GM12801 (cell line): ENCODE data around the gene DNAJB6.

Experiments used
- TF ChIP-seq, protein P1 (sequence below): IDR thresholded peaks from one replicate; pipeline ENCODE4 v1.5.1; 2011; ENCODE audit warnings: control low read depth; ENCODE audit not compliant: insufficient read length; ENCODE audit errors: extremely low read depth

DNAJB6 gene

DNA sequence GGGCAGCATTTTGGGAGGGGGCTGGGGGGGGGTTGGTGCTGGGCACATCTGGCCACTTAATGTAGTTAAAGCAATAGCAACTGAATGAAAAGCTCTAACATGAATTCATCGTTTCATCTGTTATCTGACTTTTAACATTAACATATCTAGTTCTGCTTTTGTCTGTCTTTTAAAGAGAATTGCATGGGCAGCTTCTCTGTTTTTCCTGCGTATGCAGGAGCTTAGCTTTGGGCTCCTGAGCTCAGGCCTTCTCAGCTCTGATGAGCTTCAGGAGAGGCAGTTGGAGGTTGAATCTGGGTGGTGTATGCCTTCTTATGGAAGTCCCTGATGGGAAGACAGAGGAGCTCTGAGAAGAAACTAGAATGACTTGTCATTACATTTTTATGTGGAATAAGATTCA is 58.4 kb downstream of the DNAJB6 start:
- TF ChIP-seq, protein P1, sequence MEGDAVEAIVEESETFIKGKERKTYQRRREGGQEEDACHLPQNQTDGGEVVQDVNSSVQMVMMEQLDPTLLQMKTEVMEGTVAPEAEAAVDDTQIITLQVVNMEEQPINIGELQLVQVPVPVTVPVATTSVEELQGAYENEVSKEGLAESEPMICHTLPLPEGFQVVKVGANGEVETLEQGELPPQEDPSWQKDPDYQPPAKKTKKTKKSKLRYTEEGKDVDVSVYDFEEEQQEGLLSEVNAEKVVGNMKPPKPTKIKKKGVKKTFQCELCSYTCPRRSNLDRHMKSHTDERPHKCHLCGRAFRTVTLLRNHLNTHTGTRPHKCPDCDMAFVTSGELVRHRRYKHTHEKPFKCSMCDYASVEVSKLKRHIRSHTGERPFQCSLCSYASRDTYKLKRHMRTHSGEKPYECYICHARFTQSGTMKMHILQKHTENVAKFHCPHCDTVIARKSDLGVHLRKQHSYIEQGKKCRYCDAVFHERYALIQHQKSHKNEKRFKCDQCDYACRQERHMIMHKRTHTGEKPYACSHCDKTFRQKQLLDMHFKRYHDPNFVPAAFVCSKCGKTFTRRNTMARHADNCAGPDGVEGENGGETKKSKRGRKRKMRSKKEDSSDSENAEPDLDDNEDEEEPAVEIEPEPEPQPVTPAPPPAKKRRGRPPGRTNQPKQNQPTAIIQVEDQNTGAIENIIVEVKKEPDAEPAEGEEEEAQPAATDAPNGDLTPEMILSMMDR: no peak

DNA sequence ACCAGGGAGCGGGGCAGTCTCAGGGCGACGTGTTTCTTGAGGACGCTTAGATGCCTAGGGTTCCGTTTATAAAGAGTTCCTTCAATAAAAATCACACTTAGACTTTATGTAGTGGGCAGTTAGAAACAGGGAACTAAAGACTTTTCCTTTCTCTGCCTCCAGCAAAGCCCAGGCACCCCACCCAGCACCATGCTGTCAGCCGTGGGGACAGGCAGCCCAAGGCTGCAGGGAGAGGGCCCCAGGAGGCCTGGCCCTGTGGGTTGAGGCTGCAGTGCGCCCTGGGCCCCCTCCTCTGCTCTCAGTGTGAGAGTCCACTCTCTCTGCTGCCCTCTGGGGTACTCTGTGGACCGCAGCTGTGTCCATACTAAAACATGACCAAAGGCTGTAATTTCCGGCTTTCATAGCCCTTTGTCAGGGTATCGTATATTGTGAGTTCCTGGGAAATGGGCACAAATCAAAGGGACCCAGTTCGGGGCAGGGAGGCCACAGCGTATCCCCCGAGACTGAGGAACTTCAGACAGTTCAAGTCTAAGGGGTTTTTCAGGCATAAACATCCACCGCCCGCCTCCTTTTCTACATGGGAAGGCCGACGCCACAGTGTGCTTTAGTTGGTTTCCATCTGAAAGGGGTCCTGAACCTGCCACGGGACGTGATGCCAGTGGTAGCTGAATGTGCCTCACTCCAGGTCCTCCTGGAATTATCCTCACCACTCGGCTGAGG is 59.7 kb downstream of the DNAJB6 start:
- TF ChIP-seq, protein P1: no peak

DNA sequence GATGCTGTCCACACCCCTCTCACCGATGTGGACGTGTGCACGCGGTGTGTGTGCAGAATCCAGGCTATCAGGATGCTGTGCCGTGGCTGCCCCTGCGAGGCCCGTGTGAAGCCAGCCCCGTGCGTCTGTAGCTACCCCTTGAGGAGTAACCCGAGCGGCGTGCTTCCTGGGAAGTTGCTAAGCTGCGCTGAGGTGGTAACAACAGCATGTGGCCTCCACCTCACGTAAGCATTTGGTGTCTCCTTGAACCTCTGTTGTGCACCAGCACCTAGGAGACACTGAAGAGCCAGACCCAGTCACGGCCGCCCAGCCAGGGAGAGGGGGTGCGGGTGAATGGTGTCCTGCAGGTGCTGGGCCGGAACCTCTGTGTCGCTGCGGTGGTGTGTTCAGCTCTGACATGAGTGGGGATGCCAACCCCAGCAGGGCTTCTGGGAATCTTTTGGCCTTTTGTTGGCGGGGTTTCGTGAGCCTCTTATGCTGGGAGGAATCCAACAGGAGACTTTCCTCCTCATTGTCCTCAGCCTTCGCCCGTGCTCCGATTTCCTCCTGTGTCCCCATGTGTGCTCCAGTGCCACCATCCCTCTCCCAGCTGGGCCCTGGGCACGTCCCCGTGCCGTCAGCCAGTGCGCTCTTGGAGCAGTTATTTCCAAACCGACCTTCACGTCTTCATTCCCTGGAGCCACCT is 60.4 kb downstream of the DNAJB6 start:
- TF ChIP-seq, protein P1: no peak

DNA sequence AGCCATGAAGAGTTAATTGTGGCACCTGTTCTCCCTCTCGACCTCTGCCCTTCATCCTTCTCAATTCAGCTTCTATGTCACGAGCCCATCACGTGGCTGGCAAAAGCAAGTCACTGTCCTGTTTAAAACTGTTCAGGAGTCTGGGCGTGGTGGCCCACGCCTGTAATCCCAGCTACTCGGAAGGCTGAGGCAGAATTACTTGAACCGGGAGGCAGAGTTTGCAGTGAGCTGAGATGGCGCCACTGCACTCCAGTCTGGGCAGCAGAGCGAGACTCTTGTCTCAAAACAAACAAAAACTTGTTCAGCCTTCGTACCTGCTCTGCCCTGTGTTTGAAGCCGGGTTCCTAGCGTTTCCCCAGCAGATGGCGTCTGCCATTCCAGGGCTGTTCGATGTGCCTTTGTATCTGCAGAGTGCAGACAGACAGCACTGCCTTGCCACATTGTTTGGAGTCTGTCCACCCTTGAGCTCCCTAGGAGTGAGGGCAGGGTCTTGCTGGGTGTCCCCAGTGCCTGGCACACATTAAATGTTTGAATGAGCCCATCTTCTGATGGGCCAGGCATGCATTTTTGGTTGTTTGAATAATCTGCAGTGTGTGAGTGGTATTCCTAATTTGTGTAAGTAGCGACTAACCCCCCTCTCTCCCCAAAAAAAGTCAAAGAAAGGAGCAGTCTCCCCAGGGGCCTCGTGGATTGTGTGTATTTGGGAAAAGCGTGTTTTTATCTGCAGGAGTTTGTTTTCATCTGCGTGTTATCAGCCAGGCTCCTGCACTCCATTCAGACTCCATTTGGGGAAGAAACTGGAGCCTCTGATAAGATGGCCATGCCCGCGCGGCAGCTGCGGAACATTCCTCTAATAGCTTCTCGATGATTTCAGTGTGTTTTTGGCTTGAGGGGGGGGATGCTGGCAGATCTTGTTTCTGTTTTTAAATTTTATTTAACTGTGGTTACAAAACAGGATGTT is 61.2 kb downstream of the DNAJB6 start:
- TF ChIP-seq, protein P1: no peak

DNA sequence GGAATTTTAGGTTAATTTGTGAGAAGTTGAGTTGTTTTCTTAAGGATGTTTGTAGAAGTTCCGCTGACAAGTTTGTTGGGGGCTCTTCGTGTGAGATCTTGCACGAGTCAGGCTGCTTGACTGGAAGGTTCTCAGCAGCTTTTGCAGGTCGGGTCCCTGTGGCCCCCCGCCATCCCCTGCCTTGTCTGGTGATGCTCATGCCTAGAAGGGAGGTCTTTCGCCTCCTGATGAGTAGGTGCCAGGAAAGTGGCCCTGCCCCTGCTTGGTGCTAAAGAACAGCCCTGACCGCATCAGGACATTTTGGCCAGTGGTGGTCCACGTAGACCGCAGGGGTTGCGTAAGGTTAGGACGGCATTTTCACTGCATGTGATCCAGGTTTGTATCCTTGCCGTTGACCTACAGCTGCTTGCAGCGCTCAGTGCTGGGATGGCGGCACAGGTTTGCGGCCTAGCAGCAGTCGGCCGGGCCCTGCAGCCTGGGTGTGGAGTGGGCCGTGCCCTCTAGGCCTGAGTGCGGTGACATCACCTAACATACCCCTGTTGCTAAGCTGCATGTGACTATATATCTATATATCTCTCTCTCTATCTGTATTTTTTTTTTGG is 62.4 kb downstream of the DNAJB6 start:
- TF ChIP-seq, protein P1: no peak

DNA sequence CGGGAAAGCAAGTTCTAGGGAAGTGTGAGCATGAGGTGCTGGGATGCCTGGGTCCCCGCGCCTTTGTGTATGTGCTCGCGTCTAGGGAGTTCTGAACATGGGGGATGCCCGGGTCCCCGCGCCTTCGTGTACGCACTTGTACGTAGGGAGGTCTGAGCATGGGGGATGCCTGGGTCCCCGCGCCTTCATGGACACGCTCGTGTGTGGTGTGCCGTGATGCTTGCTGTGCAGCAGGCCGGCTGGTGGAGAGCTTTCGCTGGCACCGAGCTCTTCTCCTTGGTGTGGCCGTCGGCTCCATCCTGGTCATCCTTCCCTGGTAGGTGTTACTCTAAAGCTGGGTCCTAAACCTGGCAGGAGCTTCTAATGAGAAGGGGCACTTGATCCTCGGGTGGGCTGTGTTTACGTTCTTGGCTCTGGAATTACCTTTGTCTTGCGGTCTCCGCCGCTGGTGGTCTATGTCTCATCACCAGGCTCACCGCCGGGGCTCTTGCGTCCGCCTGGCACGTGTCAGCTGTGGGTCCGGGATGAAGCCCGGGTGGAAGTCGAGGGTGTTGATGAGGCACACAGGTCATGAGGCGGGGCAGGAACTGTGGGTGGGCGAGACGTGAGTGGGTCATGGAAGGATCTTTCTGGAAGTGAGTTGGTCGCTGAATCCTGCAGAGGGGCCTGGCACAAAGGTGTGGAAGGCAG is 63.5 kb downstream of the DNAJB6 start:
- TF ChIP-seq, protein P1: no peak
